GM12891 (cell line): ENCODE measurements around the gene EEIG1.

Source experiments
- DNase-seq: peaks from one replicate; pipeline ENCODE4 v3.0.0; 2011; ENCODE audit warnings: low spot score; ENCODE audit not compliant: insufficient read length
- FAIRE-seq: peaks from 2 replicates; lab custom pipeline; 2011; peaks lifted over from hg19 to GRCh38; lab: Jason Lieb, UNC
- PAX5 ChIP-seq: IDR thresholded peaks from 2 replicates; pipeline ENCODE4 v1.6.1; 2011; ENCODE audit warnings: low read length, moderate library complexity, mild to moderate bottlenecking; ENCODE audit not compliant: insufficient read depth, severe bottlenecking
- POLR2A ChIP-seq: IDR thresholded peaks from 2 replicates; pipeline ENCODE4 v1.6.1; 2011; ENCODE audit warnings: low read depth, low read length, control low read depth
- POLR2AphosphoS5 ChIP-seq: IDR thresholded peaks from 2 replicates; pipeline ENCODE4 v1.6.1; 2011; ENCODE audit warnings: low read depth, low read length, control low read depth
- POU2F2 ChIP-seq: IDR thresholded peaks from 2 replicates; pipeline ENCODE4 v1.6.1; 2011; ENCODE audit warnings: low read depth, mild to moderate bottlenecking, control low read depth, low read length, moderate library complexity
- SPI1 ChIP-seq: IDR thresholded peaks from 2 replicates; pipeline ENCODE4 v1.6.1; 2011; ENCODE audit warnings: low read depth, low read length, control low read depth
- TAF1 ChIP-seq: IDR thresholded peaks from 2 replicates; pipeline ENCODE4 v1.6.1; 2011; ENCODE audit warnings: low read depth, low read length, control low read depth

The EEIG1 gene

GRCh38 chr9:127970401-127971313 is 10.1 kb downstream of the EEIG1 start:
- TF ChIP-seq TAF1 (0 out of 2 replicates have a peak, but pooled peaks have one; percentile 20), SPI1 (peak; percentile 80), POLR2AphosphoS5 (no peak)
- FAIRE-seq (peak; percentile 86), DNase-seq (peak; percentile 92)

- no peak for FAIRE-seq
- no peak for DNase-seq
- no peak for TF ChIP-seq SPI1
- TF ChIP-seq POLR2A = no peak
- no peak for TF ChIP-seq TAF1
- no peak for TF ChIP-seq POU2F2
- TF ChIP-seq PAX5 = no peak
- no peak for TF ChIP-seq POLR2AphosphoS5
These were observed 11.9 kb downstream of the EEIG1 start for GRCh38 chr9:127968700-127969383.

- DNase-seq = no peak
- no peak for TF ChIP-seq SPI1
- TF ChIP-seq POLR2AphosphoS5 = no peak
- no peak for FAIRE-seq
These were observed 12.7 kb downstream of the EEIG1 start for GRCh38 chr9:127968042-127968441.

- FAIRE-seq = no peak
- DNase-seq = no peak
- no peak for TF ChIP-seq TAF1
- no peak for TF ChIP-seq POU2F2
- TF ChIP-seq SPI1 = no peak
- TF ChIP-seq PAX5 = no peak
- no peak for TF ChIP-seq POLR2AphosphoS5
- no peak for TF ChIP-seq POLR2A
These were observed 13.5 kb downstream of the EEIG1 start for GRCh38 chr9:127967151-127967809.

GRCh38 chr9:127966416-127967150 is 14.2 kb downstream of the EEIG1 start:
- TF ChIP-seq POU2F2 = no peak
- TF ChIP-seq SPI1 = no peak
- no peak for TF ChIP-seq PAX5
- TF ChIP-seq POLR2A = no peak
- no peak for TF ChIP-seq TAF1
- TF ChIP-seq POLR2AphosphoS5 = no peak
- DNase-seq = no peak
- FAIRE-seq = no peak

GRCh38 chr9:127965953-127966352 is 14.8 kb downstream of the EEIG1 start:
- TF ChIP-seq POLR2AphosphoS5 (no peak), POU2F2 (no peak), TAF1 (no peak), PAX5 (no peak), POLR2A (no peak)
- FAIRE-seq (no peak), DNase-seq (no peak)

GRCh38 chr9:127963359-127964064 is 17.3 kb downstream of the EEIG1 start:
- TF ChIP-seq SPI1 (no peak), POLR2A (no peak), POU2F2 (no peak), PAX5 (no peak), TAF1 (no peak), POLR2AphosphoS5 (no peak)
- DNase-seq = no peak
- FAIRE-seq = no peak

GRCh38 chr9:127963041-127963358 is 17.8 kb downstream of the EEIG1 start:
- FAIRE-seq = no peak
- TF ChIP-seq PAX5 = no peak
- TF ChIP-seq SPI1 = no peak
- no peak for TF ChIP-seq POLR2AphosphoS5
- TF ChIP-seq POLR2A = no peak
- TF ChIP-seq TAF1 = no peak
- no peak for TF ChIP-seq POU2F2
- no peak for DNase-seq

- FAIRE-seq (no peak), DNase-seq (no peak)
- TF ChIP-seq POU2F2 (no peak), POLR2AphosphoS5 (no peak), PAX5 (no peak), POLR2A (no peak), TAF1 (no peak), SPI1 (no peak)
These were observed 18.5 kb downstream of the EEIG1 start for GRCh38 chr9:127962278-127962677.
